ENCODE data around the gene SNRNP40. TPM values are rescaled to one million over a fixed set of nuclear protein-coding genes. Genes with fewer than 3 reads are reported as not detected.

The SNRNP40 gene
- total RNA-seq, 1 donor from 2014 or later: 32.3 TPM

DNA sequence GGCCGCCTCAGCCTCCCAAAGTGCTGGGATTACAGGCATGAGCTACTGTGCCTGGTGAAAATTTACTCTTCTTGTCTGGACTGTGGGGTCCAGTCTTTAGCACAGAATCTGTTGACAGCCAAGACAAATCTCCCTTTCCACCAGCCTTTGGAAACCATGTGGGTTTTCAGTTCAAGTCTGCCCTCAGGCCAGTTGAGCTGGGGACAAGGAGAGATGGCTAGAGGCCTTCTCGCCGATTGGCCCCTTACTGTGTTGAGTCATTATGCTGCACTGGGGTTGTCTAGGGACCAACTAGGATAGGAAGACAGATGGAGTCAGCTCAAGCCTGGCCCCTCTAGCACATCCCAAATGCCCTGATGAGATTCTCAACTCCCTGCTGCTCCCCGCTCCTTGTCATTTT lies 48.3 kb downstream of the SNRNP40 start:
- TF ChIP-seq CTCF (IDR thresholded peaks at IDR 0.05): no peak
- no peak for DNase-seq (ENCODE audit: low spot score)
- H3K4me1 Mint-ChIP-seq (ENCODE audit: low read depth): no peaks in the 10 kb centered on the region
- no peak overlapping the region for H3K4me3 Mint-ChIP-seq (ENCODE audit: unreplicated experiment)
- no peak overlapping the region for H3K27ac Mint-ChIP-seq (ENCODE audit: unreplicated experiment)
- no peaks in the 10 kb centered on the region for H3K9me3 Mint-ChIP-seq (ENCODE audit: low read depth)
- no peaks in the 10 kb centered on the region for H3K36me3 Mint-ChIP-seq (ENCODE audit: low read depth)
- no peaks in the 10 kb centered on the region for H3K27me3 Mint-ChIP-seq (ENCODE audit: low read depth)

GRCh38 chr1:31244326-31244725 lies 52.3 kb downstream of the SNRNP40 start:
- Mint-ChIP-seq H3K36me3 (ENCODE audit: low read depth) (no peaks in the 10 kb centered on the region), H3K27me3 (ENCODE audit: low read depth) (peaks cover 9% of the 10 kb centered on the region), H3K9me3 (ENCODE audit: low read depth) (no peaks in the 10 kb centered on the region), H3K4me1 (ENCODE audit: low read depth) (peaks cover 5% of the 10 kb centered on the region), H3K4me3 (ENCODE audit: unreplicated experiment) (no peak overlapping the region), H3K27ac (ENCODE audit: unreplicated experiment) (no peak overlapping the region)
- DNase-seq (ENCODE audit: low spot score): peak; percentile 4
- TF ChIP-seq CTCF (IDR thresholded peaks at IDR 0.05): no peak

DNA sequence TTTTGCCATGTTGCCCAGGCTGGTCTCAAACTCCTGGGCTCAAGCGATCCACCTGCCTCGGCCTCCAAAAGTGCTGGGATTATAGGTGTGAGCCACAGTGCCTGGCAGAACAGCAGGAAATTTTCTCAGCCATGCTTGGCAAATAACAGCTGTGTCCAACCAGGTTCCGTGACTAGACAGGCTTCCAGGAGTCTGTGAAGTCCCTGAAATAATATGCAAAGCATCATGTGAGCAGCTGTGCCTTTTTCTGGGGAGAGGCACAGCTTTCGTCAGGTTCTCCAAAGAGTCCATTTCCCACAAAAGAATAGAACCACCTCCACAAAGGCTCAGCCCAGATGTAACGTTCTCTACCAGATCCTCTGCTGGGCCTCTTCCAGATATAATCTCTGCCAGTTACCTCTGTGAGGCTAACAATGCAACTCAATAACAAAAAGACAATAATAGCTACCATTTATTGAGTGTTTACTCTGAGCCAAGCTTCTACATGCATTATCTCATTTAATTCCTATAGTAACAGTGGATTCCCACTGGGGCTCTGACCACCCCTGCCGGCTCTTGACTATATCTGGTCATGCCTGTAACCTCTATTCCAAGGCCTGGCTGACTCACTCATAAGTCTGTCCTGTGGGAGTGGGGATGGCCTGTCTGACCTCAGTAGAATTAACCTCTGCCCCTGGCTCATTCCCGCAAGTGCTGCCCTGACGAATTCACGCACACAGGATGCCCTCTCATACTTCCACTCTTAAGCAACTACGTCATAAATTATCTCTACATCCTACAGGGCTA lies 52.9 kb downstream of the SNRNP40 start:
- H3K4me3 Mint-ChIP-seq (ENCODE audit: unreplicated experiment): no peak overlapping the region

GRCh38 chr1:31241321-31241720 lies 55.3 kb downstream of the SNRNP40 start:
- no peak for DNase-seq (ENCODE audit: low spot score)
- Mint-ChIP-seq H3K4me1 (ENCODE audit: low read depth) (peaks cover 12% of the 10 kb centered on the region), H3K27me3 (ENCODE audit: low read depth) (peaks cover 16% of the 10 kb centered on the region), H3K27ac (ENCODE audit: unreplicated experiment) (no peak overlapping the region), H3K9me3 (ENCODE audit: low read depth) (no peaks in the 10 kb centered on the region), H3K4me3 (ENCODE audit: unreplicated experiment) (no peak overlapping the region), H3K36me3 (ENCODE audit: low read depth) (no peaks in the 10 kb centered on the region)
- no peak for TF ChIP-seq CTCF (IDR thresholded peaks at IDR 0.05)

More for the DNA sequence above, 52.9 kb downstream of the SNRNP40 start:
- Mint-ChIP-seq H3K4me1 (ENCODE audit: low read depth) (peaks cover 10% of the 10 kb centered on the region), H3K9me3 (ENCODE audit: low read depth) (no peaks in the 10 kb centered on the region), H3K27me3 (ENCODE audit: low read depth) (peaks cover 11% of the 10 kb centered on the region), H3K36me3 (ENCODE audit: low read depth) (no peaks in the 10 kb centered on the region), H3K27ac (ENCODE audit: unreplicated experiment) (no peak overlapping the region)
- DNase-seq (ENCODE audit: low spot score): peak; percentile 14
- TF ChIP-seq CTCF (IDR thresholded peaks at IDR 0.05): no peak

GRCh38 chr1:31239653-31240241 lies 56.8 kb downstream of the SNRNP40 start, which contains the start of gene NKAIN1:
NKAIN1 (minus strand) TSS chr1:31239887; CDS start chr1:31239547, 340 bp downstream.
- H3K36me3 Mint-ChIP-seq (ENCODE audit: low read depth): no peaks in the 10 kb centered on the region
- no peak for TF ChIP-seq CTCF (IDR thresholded peaks at IDR 0.05)
- peak; percentile 83 for DNase-seq (ENCODE audit: low spot score)
- H3K27me3 Mint-ChIP-seq (ENCODE audit: low read depth): peaks cover 22% of the 10 kb centered on the region
- no peak within 1 kb of the TSS for H3K27ac Mint-ChIP-seq (ENCODE audit: unreplicated experiment)
- peaks cover 12% of the 10 kb centered on the region for H3K4me1 Mint-ChIP-seq (ENCODE audit: low read depth)
- peak within 1 kb of the TSS; percentile 77 for H3K4me3 Mint-ChIP-seq (ENCODE audit: unreplicated experiment)
- H3K9me3 Mint-ChIP-seq (ENCODE audit: low read depth): no peaks in the 10 kb centered on the region
